Keratinocyte (primary cell): Measurements from ENCODE around the gene ZNF576. TPM values are rescaled to one million over a fixed set of nuclear protein-coding genes. Genes with fewer than 3 reads are reported as not detected.
A peak's percentile ranks its signal among the peaks of the same experiment; 100 is the strongest.

Experiments
- DNase-seq: peaks from one replicate; pipeline ENCODE4 v3.0.0-alpha.2; 2011; ENCODE audit warnings: low read depth, missing footprints, low spot score
- FAIRE-seq: peaks from 2 replicates; lab custom pipeline; 2011; peaks lifted over from hg19 to GRCh38; lab: Jason Lieb, UNC
- H2AFZ ChIP-seq: 2 replicates; pipeline ENCODE4 v1.6.0; 2012; ENCODE audit warnings: low read length, control low read depth, inconsistent platforms; ENCODE audit not compliant: control insufficient read depth
- H3K27ac ChIP-seq: 2 replicates; pipeline ENCODE4 v1.5.1; 2011; ENCODE audit warnings: low read length; ENCODE audit not compliant: control insufficient read depth, insufficient read depth
- H3K27me3 ChIP-seq: 3 replicates; pipeline ENCODE4 v1.6.0; 2011; ENCODE audit warnings: low read length; ENCODE audit not compliant: control insufficient read depth, insufficient read depth; ENCODE audit errors: extremely low read depth
- H3K36me3 ChIP-seq, 2 experiments: 2 replicates in 1 of 2; 3 replicates in 1 of 2; pipeline ENCODE4 v1.5.1; 2011; ENCODE audit warnings: low read length in 2 of 2, mild to moderate bottlenecking in 1 of 2; ENCODE audit not compliant: control insufficient read depth in 2 of 2, insufficient read depth in 2 of 2; ENCODE audit errors: extremely low read depth in 1 of 2
- H3K4me1 ChIP-seq: 3 replicates; pipeline ENCODE4 v1.5.1; 2011; ENCODE audit warnings: low read length; ENCODE audit not compliant: control insufficient read depth, insufficient read depth; ENCODE audit errors: extremely low read depth
- H3K4me2 ChIP-seq: 3 replicates; pipeline ENCODE4 v1.6.0; 2011; ENCODE audit warnings: low read depth, low read length; ENCODE audit not compliant: control insufficient read depth, insufficient read depth; ENCODE audit errors: extremely low read depth
- H3K4me3 ChIP-seq, 3 experiments: fragments of 200-600 bp in 1 of 3; sonication (generic) in 1 of 3; 2 replicates in 2 of 3; 3 replicates in 1 of 3; pipeline ENCODE4 v1.5.1; 2011 to 2016; ENCODE audit warnings: low read length in 3 of 3, mild to moderate bottlenecking in 3 of 3, control low read depth in 2 of 3, inconsistent platforms in 1 of 3, low read depth in 1 of 3, mixed read lengths in 1 of 3, mixed run types in 1 of 3, moderate library complexity in 1 of 3; ENCODE audit not compliant: control insufficient read depth in 2 of 3, insufficient read depth in 2 of 3; ENCODE audit errors: extremely low read depth in 1 of 3
- H3K79me2 ChIP-seq: 2 replicates; pipeline ENCODE4 v1.6.0; 2012; ENCODE audit warnings: low read length; ENCODE audit not compliant: control insufficient read depth, insufficient read depth
- H3K9ac ChIP-seq: 3 replicates; pipeline ENCODE4 v1.6.0; 2011; ENCODE audit warnings: low read length; ENCODE audit not compliant: control insufficient read depth, insufficient read depth; ENCODE audit errors: extremely low read depth
- H3K9me1 ChIP-seq: 3 replicates; pipeline ENCODE4 v1.6.0; 2011; ENCODE audit warnings: low read length; ENCODE audit not compliant: control insufficient read depth, insufficient read depth; ENCODE audit errors: extremely low read depth
- H3K9me3 ChIP-seq: 2 replicates; pipeline ENCODE4 v1.5.1; 2012; ENCODE audit warnings: low read depth, low read length; ENCODE audit not compliant: control insufficient read depth
- H4K20me1 ChIP-seq: 3 replicates; pipeline ENCODE4 v1.6.0; 2011; ENCODE audit warnings: low read length; ENCODE audit not compliant: control insufficient read depth, insufficient read depth; ENCODE audit errors: extremely low read depth
- EZH2 ChIP-seq: IDR thresholded peaks from one replicate; pipeline ENCODE4 v1.6.1; 2012; ENCODE audit warnings: inconsistent platforms, mild to moderate bottlenecking, low read length, moderate library complexity
- dilution Hi-C: fragments of 300-500 bp; cut with MboI; formaldehyde crosslinking; loops from one replicate; pipeline ENCODE4 v1.7.0; 2020; ENCODE audit warnings: low sequenced_read_pairs; ENCODE audit not compliant: extremely low pct_ligation_motif_present
- polyA plus RNA-seq, 5 experiments: library from polyadenylated mRNA; depleted of rRNA in 3 of 5; stranded (reverse) in 3 of 5; stranded (forward) in 1 of 5; unstranded in 1 of 5; fragments of >200 nt; gene quantifications; 1 replicate in 1 of 5; 2 replicates in 3 of 5; 3 replicates in 1 of 5; pipeline versions ENCODE4 v1.2.1 to v1.2.3, GENCODE V29; 2011 to 2012; ENCODE audit warnings: missing spikeins in 2 of 5, low read depth in 1 of 5, low replicate concordance in 1 of 5
- TF ChIP-seq, protein P1 (sequence below), 3 experiments: IDR thresholded peaks in 1 of 3; conservative IDR thresholded peaks in 1 of 3; optimal IDR thresholded peaks in 1 of 3; 2 replicates in 2 of 3; 3 replicates in 1 of 3; pipeline versions ENCODE3 to v1.5.1; 2011; ENCODE audit warnings: low read length in 3 of 3, mild to moderate bottlenecking in 3 of 3, moderate library complexity in 2 of 3, control low read depth in 1 of 3, inconsistent platforms in 1 of 3; ENCODE audit not compliant: insufficient read depth in 2 of 3; ENCODE audit errors: extremely low read depth in 1 of 3

Gene ZNF576
- polyA plus RNA-seq, 1 donor (not counting 4 experiments of a cell fraction or from before 2014, with no cell fraction given) = 6.4 TPM

DNA sequence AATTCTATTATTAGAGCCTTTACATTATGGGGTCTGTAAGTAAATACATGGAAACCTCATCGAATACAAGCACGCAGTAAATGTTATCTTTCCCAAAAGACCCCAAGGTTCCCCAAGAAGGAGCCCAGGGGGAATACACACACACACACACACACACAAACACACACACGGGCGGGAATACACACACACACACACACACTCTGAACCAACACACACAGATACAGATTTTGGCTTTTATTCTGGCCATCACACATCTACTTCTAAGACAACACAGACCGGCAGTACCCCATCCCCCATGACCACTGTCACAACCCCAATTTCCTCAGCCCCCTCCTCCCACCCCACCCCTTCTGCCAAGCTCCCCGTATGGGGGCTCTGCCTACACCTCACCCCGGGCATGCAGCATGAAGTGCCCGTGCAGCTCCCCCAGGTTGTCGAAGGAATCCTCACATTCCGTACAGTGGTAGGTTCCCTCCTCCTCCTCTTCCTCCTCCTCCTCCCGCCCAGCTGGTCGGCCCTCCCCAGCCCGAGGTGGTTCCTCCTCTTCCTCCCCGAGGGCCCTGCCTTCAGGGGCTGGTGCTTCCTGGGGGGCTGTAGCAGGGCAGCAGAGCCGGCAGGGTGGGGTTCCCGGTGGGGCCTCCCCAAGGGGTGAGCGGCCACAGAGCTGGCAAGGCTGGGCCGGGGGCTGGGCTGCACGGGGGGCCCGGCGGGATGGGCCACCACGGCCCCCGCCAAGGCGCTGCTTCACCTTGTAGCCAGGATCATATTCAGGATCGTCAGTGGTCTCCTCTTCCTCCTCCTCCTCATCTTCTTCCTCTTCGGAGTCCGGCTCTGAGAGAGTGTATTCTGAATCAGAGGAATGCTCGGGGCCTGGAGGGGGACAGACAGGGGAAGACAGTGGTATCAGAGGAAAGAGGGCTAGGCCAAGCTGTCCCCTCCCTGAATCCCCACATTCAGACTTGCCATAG is 11.1 kb downstream of the ZNF576 start:
- Histone ChIP-seq H3K27me3 (no peaks in the 10 kb centered on the region), H3K36me3 (peaks cover 3 to 4% of the 10 kb centered on the region in 2 experiments), H4K20me1 (no peaks in the 10 kb centered on the region), H3K4me1 (peaks cover 19% of the 10 kb centered on the region), H3K9me1 (no peaks in the 10 kb centered on the region), H3K9ac (peak overlapping the region; percentile 10), H3K9me3 (no peaks in the 10 kb centered on the region), H3K4me2 (peak overlapping the region; percentile 45), H3K79me2 (no peaks in the 10 kb centered on the region), H3K27ac (peak overlapping the region; percentile 77), H3K4me3 (no peak overlapping the region), H2AFZ (peak overlapping the region; percentile 32)
- FAIRE-seq (peak; percentile 17), DNase-seq (no peak)
- TF ChIP-seq, protein P1, sequence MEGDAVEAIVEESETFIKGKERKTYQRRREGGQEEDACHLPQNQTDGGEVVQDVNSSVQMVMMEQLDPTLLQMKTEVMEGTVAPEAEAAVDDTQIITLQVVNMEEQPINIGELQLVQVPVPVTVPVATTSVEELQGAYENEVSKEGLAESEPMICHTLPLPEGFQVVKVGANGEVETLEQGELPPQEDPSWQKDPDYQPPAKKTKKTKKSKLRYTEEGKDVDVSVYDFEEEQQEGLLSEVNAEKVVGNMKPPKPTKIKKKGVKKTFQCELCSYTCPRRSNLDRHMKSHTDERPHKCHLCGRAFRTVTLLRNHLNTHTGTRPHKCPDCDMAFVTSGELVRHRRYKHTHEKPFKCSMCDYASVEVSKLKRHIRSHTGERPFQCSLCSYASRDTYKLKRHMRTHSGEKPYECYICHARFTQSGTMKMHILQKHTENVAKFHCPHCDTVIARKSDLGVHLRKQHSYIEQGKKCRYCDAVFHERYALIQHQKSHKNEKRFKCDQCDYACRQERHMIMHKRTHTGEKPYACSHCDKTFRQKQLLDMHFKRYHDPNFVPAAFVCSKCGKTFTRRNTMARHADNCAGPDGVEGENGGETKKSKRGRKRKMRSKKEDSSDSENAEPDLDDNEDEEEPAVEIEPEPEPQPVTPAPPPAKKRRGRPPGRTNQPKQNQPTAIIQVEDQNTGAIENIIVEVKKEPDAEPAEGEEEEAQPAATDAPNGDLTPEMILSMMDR (optimal IDR thresholded peaks at IDR 0.05 in 1 of 3, IDR thresholded peaks at IDR 0.05 in 1 of 3, conservative IDR thresholded peaks at IDR 0.05 in 1 of 3; ENCODE audit: extremely low read depth in 1 of 3, insufficient read depth in 2 of 3, low read length in 3 of 3) = no peak
- TF ChIP-seq EZH2 = no peak
- dilution Hi-C loops = no loop called here

DNA sequence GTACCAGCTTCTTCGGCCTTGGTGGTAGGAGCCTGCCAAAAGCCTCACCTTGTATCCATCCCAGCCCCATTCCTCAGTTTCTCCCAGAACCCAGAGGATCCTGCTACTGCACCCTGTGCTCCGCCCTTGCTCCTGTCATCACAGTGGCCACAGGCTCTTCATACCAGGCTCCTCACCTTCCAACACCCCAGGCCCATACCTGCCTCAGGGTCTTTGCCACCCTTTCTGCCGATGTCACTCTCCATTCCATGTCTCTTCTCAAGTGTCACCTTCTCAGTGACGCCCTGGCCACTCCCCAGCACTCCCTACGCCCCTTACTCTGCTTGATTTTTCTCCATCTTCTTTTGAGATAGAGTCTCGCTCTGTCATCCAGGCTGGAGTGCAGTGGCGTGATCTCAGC is 13.5 kb downstream of the ZNF576 start:
- no peak overlapping the region for H3K9ac ChIP-seq
- dilution Hi-C loops = no loop called here
- FAIRE-seq = no peak
- H3K36me3 ChIP-seq = peaks cover 3 to 10% of the 10 kb centered on the region in 2 experiments
- H4K20me1 ChIP-seq = no peaks in the 10 kb centered on the region
- peaks cover 19% of the 10 kb centered on the region for H3K4me1 ChIP-seq
- no peak overlapping the region for H3K27ac ChIP-seq
- TF ChIP-seq EZH2 = no peak
- TF ChIP-seq, protein P1 (optimal IDR thresholded peaks at IDR 0.05 in 1 of 3, IDR thresholded peaks at IDR 0.05 in 1 of 3, conservative IDR thresholded peaks at IDR 0.05 in 1 of 3; ENCODE audit: extremely low read depth in 1 of 3, insufficient read depth in 2 of 3, low read length in 3 of 3) = no peak
- no peak overlapping the region for H3K4me3 ChIP-seq
- H3K9me3 ChIP-seq = no peaks in the 10 kb centered on the region
- H3K27me3 ChIP-seq = no peaks in the 10 kb centered on the region
- no peak for DNase-seq
- no peaks in the 10 kb centered on the region for H3K79me2 ChIP-seq
- no peaks in the 10 kb centered on the region for H3K9me1 ChIP-seq
- no peak overlapping the region for H2AFZ ChIP-seq
- H3K4me2 ChIP-seq = no peak overlapping the region
